ENCODE results near the gene ARHGAP5. TPM values are rescaled to one million over a fixed set of nuclear protein-coding genes. Genes with fewer than 3 reads are reported as not detected.

Gene ARHGAP5
- total RNA-seq, 2 donors from 2014 or later, result 52.7 to 58.4 TPM

DNA sequence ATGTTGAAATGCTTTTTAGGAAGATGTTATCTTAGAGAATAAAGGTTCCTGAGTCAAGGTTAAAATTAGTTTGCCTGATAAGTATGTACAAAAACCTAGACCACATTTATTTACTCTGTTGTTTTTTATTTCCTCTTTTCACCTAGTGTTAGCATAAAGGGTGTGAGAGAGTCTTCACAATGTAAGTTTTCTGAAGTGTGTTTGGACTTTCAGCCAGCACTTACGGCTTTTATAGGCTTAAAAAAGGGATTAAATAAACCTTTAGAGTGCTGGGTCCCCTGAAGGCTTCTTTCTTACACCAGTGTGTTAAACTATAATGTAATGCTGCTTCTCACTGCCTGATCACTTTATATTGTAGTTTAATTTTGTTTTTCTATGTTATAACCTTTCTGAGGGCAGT lies 27.2 kb downstream of the ARHGAP5 start:
- intact Hi-C loops (cut with DNase I), result no loop called here
- TF ChIP-seq POLR2A (IDR thresholded peaks at IDR 0.05), result no peak
- no peak for TF ChIP-seq CTCF (IDR thresholded peaks at IDR 0.05)
- DNase-seq (no peak), ATAC-seq (no peak)
- WGBS, 2 donors, result 96 to 97% methylated on average over 1 of the region's 1 CpG
- no peaks in the 10 kb centered on the region for H3K27me3 ChIP-seq
- H3K4me1 ChIP-seq, result no peaks in the 10 kb centered on the region
- peaks cover 0 to 5% of the 10 kb centered on the region in 2 donors for H3K36me3 ChIP-seq (replicated peaks in 1 of 2; ENCODE audit: insufficient read depth in 1 of 2, low read depth in 2 of 2)
- no peak overlapping the region for H3K4me3 ChIP-seq
- H3K9me3 ChIP-seq, result no peaks in the 10 kb centered on the region
- H3K27ac ChIP-seq, result no peak overlapping the region

DNA sequence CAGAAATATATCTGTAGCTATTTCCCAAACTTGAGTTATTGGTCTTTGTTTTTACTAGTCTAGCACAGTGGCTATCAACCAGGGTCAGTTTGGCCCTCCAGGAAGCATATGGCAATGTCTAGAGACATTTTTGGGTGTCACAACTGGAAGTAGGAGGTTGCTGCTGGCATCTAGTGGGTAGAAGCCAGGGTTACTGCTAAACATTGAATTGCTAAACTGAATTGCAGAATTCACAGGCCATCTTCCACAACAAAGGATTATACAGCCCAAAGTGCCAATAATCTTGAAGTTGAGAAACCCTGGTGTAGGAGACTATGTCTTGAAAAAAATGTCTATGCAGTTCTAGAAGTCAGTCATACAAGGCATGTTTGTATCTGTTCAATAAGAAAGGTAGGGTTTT lies 27.7 kb downstream of the ARHGAP5 start:
- no peak overlapping the region for H3K27ac ChIP-seq
- no peak for ATAC-seq

GRCh38 chr14:32109676-32110547 lies 32.8 kb downstream of the ARHGAP5 start:
- TF ChIP-seq POLR2A (IDR thresholded peaks at IDR 0.05), result no peak
- 86% methylated on average over 7 of the region's 7 CpGs for WGBS, 2 donors
- Histone ChIP-seq H3K9me3 (no peaks in the 10 kb centered on the region), H3K36me3 (replicated peaks in 1 of 2; ENCODE audit: insufficient read depth in 1 of 2, low read depth in 2 of 2) (no peaks in the 10 kb centered on the region), H3K27ac (no peak overlapping the region), H3K27me3 (no peaks in the 10 kb centered on the region), H3K4me3 (no peak overlapping the region), H3K4me1 (no peaks in the 10 kb centered on the region)
- no peak for ATAC-seq
- no peak for DNase-seq
- intact Hi-C loops (cut with DNase I), result no loop called here

More for the DNA sequence above, 27.7 kb downstream of the ARHGAP5 start:
- Histone ChIP-seq H3K4me3 (no peak overlapping the region), H3K27me3 (no peaks in the 10 kb centered on the region), H3K4me1 (no peaks in the 10 kb centered on the region), H3K36me3 (replicated peaks in 1 of 2; ENCODE audit: insufficient read depth in 1 of 2, low read depth in 2 of 2) (peaks cover 0 to 5% of the 10 kb centered on the region in 2 donors), H3K9me3 (no peaks in the 10 kb centered on the region)
- TF ChIP-seq POLR2A (IDR thresholded peaks at IDR 0.05) (no peak), CTCF (IDR thresholded peaks at IDR 0.05) (no peak)
- intact Hi-C loops (cut with DNase I), result no loop called here
- DNase-seq, result no peak

DNA sequence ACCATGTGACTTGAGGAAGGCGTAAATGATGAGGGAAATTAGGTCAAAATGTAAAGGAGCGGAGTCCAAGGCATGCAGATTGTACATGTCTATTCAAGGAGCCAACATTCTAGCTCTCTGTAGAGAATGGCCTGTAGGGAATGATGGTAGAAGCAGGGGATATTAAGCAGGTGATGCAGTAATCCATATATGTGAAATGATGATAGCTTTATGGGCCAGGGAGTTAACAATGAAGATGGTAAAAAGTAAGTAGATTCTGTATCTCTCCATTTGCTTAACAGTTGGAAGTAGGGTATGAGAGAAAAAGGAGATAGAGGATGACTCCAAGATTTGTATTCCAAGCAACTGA lies 33.4 kb downstream of the ARHGAP5 start:
- intact Hi-C loops (cut with DNase I), result no loop called here
- Histone ChIP-seq H3K27ac (no peak overlapping the region), H3K27me3 (no peaks in the 10 kb centered on the region), H3K9me3 (no peaks in the 10 kb centered on the region), H3K36me3 (replicated peaks in 1 of 2; ENCODE audit: insufficient read depth in 1 of 2, low read depth in 2 of 2) (no peaks in the 10 kb centered on the region), H3K4me3 (no peak overlapping the region), H3K4me1 (no peaks in the 10 kb centered on the region)
- WGBS, 2 donors, result 92 to 97% methylated on average over 2 of the region's 2 CpGs
- no peak for ATAC-seq
- no peak for DNase-seq
- TF ChIP-seq CTCF (IDR thresholded peaks at IDR 0.05) (no peak), POLR2A (IDR thresholded peaks at IDR 0.05) (no peak)

- H3K4me1 ChIP-seq, result peaks cover 8% of the 10 kb centered on the region
- DNase-seq (no peak), ATAC-seq (no peak)
- H3K36me3 ChIP-seq (replicated peaks in 1 of 2; ENCODE audit: insufficient read depth in 1 of 2, low read depth in 2 of 2), result no peaks in the 10 kb centered on the region
- no peak overlapping the region for H3K4me3 ChIP-seq
- intact Hi-C loops (cut with DNase I), result no loop called here
- H3K9me3 ChIP-seq, result no peaks in the 10 kb centered on the region
- no peak for TF ChIP-seq POLR2A (IDR thresholded peaks at IDR 0.05)
- no peaks in the 10 kb centered on the region for H3K27me3 ChIP-seq
- no peak overlapping the region for H3K27ac ChIP-seq
Measured at GRCh38 chr14:32121536-32121935, 44.4 kb downstream of the ARHGAP5 start.

- whole genome bisulfite sequencing, 2 donors, result 90 to 95% methylated on average over 1 of the region's 1 CpG
Measured at GRCh38 chr14:32121948-32122347, 44.8 kb downstream of the ARHGAP5 start.

More at GRCh38 chr14:32121948-32122347, 44.8 kb downstream of the ARHGAP5 start:
- TF ChIP-seq CTCF (IDR thresholded peaks at IDR 0.05), result no peak
- no peak for TF ChIP-seq POLR2A (IDR thresholded peaks at IDR 0.05)
- Histone ChIP-seq H3K27ac (no peak overlapping the region), H3K27me3 (no peaks in the 10 kb centered on the region), H3K4me3 (no peak overlapping the region), H3K36me3 (replicated peaks in 1 of 2; ENCODE audit: insufficient read depth in 1 of 2, low read depth in 2 of 2) (no peaks in the 10 kb centered on the region), H3K9me3 (no peaks in the 10 kb centered on the region), H3K4me1 (peaks cover 8% of the 10 kb centered on the region)
- DNase-seq, result no peak
- intact Hi-C loops (cut with DNase I), result no loop called here
- ATAC-seq, result no peak

Measured in body of pancreas (tissue), 4 donors.